ENCODE data around the gene FCF1. TPM values are rescaled to one million over a fixed set of nuclear protein-coding genes. Genes with fewer than 3 reads are reported as not detected.

Gene FCF1
- total and polyA plus RNA-seq, 9 donors: 19.8 to 60.8 (median 43.1) TPM

- H3K27ac ChIP-seq: peak overlapping the region in 1 of 2 donors; percentile 74
Measured at GRCh38 chr14:74705613-74706500, 7.1 kb upstream of the FCF1 start.

DNA sequence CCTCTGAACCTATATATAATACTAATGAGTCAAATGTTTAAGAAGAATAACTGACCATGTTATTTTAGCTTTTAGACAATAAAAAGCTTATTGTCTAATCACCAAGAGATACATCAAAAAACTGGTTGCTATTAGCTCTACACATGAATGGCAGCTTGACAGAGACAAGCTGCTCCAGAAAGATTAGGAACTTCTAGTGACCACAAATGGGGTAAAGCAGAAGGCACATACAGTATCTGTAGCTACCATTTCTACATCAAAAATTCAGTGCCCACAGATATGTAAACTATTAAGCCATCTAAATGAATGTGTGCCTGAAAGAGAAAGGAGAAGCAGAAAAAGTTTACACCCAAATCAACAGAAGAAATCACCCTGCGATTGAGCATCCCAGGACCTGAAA, 2.5 kb upstream of the FCF1 start:
- no peak for DNase-seq
- H3K4me1 ChIP-seq (ENCODE audit: insufficient read depth): peaks cover 4% of the 10 kb centered on the region
- TF ChIP-seq CTCF (IDR thresholded peaks at IDR 0.05) (no peak), EP300 (IDR thresholded peaks at IDR 0.05) (no peak), POLR2A (IDR thresholded peaks at IDR 0.05) (no peak)
- WGBS, 3 donors: 93 to 100% (median 97%) methylated on average over 1 of the region's 1 CpG
- intact Hi-C loops (cut with DNase I): loop anchor here in 2 of 4 donors (5.0 to 10.0 kb wide), 2 partner anchors 98 to 206 kb away; partner anchors contain the start of gene LTBP2 (in 1 of the 2)
- no peaks in the 10 kb centered on the region for H3K9me3 ChIP-seq
- no peaks in the 10 kb centered on the region for H3K36me3 ChIP-seq
- H3K4me3 ChIP-seq: no peak overlapping the region
- no peaks in the 10 kb centered on the region for H3K27me3 ChIP-seq
- no peak overlapping the region for H3K27ac ChIP-seq

More at GRCh38 chr14:74705613-74706500, 7.1 kb upstream of the FCF1 start:
- no peaks in the 10 kb centered on the region for H3K27me3 ChIP-seq
- H3K4me3 ChIP-seq: no peak overlapping the region
- H3K4me1 ChIP-seq (ENCODE audit: insufficient read depth): peaks cover 12% of the 10 kb centered on the region
- no peaks in the 10 kb centered on the region for H3K36me3 ChIP-seq
- intact Hi-C loops (cut with DNase I): loop anchor here in 2 of 4 donors (10.0 kb wide), 2 partner anchors 51 to 91 kb away; partner anchors contain the start of gene LTBP2 (in 1 of the 2)
- no peaks in the 10 kb centered on the region for H3K9me3 ChIP-seq
- TF ChIP-seq EP300 (IDR thresholded peaks at IDR 0.05): no peak
- WGBS, 3 donors: 42 to 58% (median 57%) methylated on average over 5 of the region's 5 CpGs
- no peak for DNase-seq

DNA sequence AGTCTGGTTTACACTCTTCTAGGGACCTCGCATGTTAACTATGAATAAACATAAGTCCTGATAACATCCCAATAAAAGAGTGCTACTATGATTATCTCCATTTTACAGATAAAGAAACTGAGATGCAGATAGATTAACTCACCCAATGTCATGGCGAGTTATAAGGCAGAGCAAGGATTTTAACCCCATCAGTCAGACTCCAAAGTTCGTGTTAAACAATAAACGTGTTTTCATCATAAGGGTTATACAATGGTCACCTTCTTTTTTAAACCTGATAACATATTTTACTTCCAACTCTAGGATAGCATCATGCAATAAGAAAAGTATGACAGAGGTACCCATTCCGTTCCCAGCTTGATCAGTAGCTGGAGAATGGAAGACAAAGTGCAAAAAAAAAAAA, 1.3 kb upstream of the FCF1 start:
- H3K27me3 ChIP-seq: no peaks in the 10 kb centered on the region
- H3K4me1 ChIP-seq (ENCODE audit: insufficient read depth): peaks cover 4% of the 10 kb centered on the region
- WGBS, 3 donors: 50 to 59% (median 57%) methylated on average over 5 of the region's 5 CpGs
- H3K36me3 ChIP-seq: no peaks in the 10 kb centered on the region
- H3K4me3 ChIP-seq: no peak overlapping the region
- H3K27ac ChIP-seq: no peak overlapping the region
- TF ChIP-seq POLR2A (IDR thresholded peaks at IDR 0.05): no peak
- no peak for DNase-seq
- no peaks in the 10 kb centered on the region for H3K9me3 ChIP-seq
- intact Hi-C loops (cut with DNase I): loop anchor here in 2 of 4 donors (2.0 to 10.0 kb wide), 3 partner anchors 99 to 207 kb away; partner anchors contain the start of gene LTBP2 (in 1 of the 2)

DNA sequence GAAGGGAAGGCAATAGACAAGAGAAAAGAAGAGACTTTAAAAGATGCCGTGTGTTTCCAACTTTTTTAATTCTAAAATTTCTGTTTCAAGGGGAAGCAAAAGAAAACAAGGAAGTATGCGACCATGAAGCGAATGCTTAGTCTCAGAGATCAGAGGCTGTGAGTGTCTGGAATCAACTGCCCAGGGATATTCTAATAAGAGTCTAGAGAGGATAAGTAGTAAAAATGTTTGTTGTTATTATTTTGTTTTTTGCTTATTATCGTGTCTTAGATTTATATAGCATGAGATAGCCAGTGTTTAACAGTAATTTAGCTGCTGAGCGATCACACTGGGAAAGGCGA, 421 bp downstream of the FCF1 start:
- TF ChIP-seq CTCF (IDR thresholded peaks at IDR 0.05) (no peak), POLR2A (IDR thresholded peaks at IDR 0.05) (no peak), EP300 (IDR thresholded peaks at IDR 0.05) (no peak)
- intact Hi-C loops (cut with DNase I): loop anchor here in 2 of 4 donors (2.0 to 10.0 kb wide), 3 partner anchors 101 to 209 kb away; partner anchors contain the start of gene LTBP2 (in 1 of the 2)
- Histone ChIP-seq H3K4me1 (ENCODE audit: insufficient read depth) (peaks cover 4% of the 10 kb centered on the region), H3K27ac (peak overlapping the region; percentile 54 to 55), H3K4me3 (peak overlapping the region; percentile 86), H3K27me3 (no peaks in the 10 kb centered on the region), H3K9me3 (no peaks in the 10 kb centered on the region), H3K36me3 (no peaks in the 10 kb centered on the region)
- WGBS, 3 donors: 9 to 13% (median 10%) methylated on average over 6 of the region's 6 CpGs
- no peak for DNase-seq

- no peak for TF ChIP-seq POLR2A (IDR thresholded peaks at IDR 0.05)
- DNase-seq: no peak
- no peaks in the 10 kb centered on the region for H3K9me3 ChIP-seq
- H3K36me3 ChIP-seq: no peaks in the 10 kb centered on the region
- H3K4me1 ChIP-seq (ENCODE audit: insufficient read depth): no peaks in the 10 kb centered on the region
- intact Hi-C loops (cut with DNase I): no loop called here
- H3K27ac ChIP-seq: no peak overlapping the region
- H3K4me3 ChIP-seq: no peak overlapping the region
- H3K27me3 ChIP-seq: no peaks in the 10 kb centered on the region
Measured at GRCh38 chr14:74720526-74720925, 7.6 kb downstream of the FCF1 start.

DNA sequence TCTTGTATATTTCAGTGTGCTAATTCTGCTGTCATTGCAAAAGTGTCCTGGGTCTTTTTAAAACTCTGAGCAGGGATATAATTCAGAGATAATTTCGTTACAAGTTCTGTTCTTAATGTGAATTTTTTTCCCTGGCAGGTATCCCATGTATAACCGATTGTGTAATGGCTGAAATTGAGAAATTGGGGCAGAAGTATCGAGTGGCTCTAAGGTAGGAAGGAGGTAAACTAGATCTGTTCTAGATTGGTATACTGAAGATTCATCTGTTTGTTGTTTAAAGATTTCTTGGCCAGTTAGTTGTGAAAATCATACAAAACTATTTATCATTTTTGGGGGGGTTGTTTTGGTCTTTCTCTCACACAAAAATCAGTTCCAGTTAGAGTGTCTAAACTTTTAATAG, 10.2 kb downstream of the FCF1 start:
- Histone ChIP-seq H3K27ac (no peak overlapping the region), H3K27me3 (no peaks in the 10 kb centered on the region), H3K36me3 (no peaks in the 10 kb centered on the region), H3K4me3 (no peak overlapping the region), H3K9me3 (no peaks in the 10 kb centered on the region), H3K4me1 (ENCODE audit: insufficient read depth) (no peaks in the 10 kb centered on the region)
- intact Hi-C loops (cut with DNase I): no loop called here
- no peak for DNase-seq
- WGBS, 3 donors: 88 to 93% (median 92%) methylated on average over 3 of the region's 3 CpGs
- TF ChIP-seq EP300 (IDR thresholded peaks at IDR 0.05) (no peak), POLR2A (IDR thresholded peaks at IDR 0.05) (no peak), CTCF (IDR thresholded peaks at IDR 0.05) (no peak)
